GM19468 (cell line): Measurements from ENCODE around the gene LRRC42.

Source experiments
- ATAC-seq: cut with Tn5 transposase; IDR thresholded peaks from one replicate; pipeline ENCODE4 v1.9.1; 2021; ENCODE audit warnings: mild to moderate bottlenecking, moderate library complexity, moderate number of reproducible peaks; ENCODE audit not compliant: unreplicated experiment; ENCODE audit errors: extremely low read depth

Gene LRRC42

GRCh38 chr1:53938136-53938830 is 7.9 kb upstream of the LRRC42 start:
- ATAC-seq, result no peak

- no peak for ATAC-seq
Measured at GRCh38 chr1:53942127-53942957, 3.8 kb upstream of the LRRC42 start.

- no peak for ATAC-seq
Measured at GRCh38 chr1:53943090-53943489, 3.1 kb upstream of the LRRC42 start.

GRCh38 chr1:53943490-53944043 is 2.6 kb upstream of the LRRC42 start:
- no peak for ATAC-seq

GRCh38 chr1:53944469-53945182 is 1.5 kb upstream of the LRRC42 start:
- ATAC-seq, result no peak

GRCh38 chr1:53945183-53945432 is 1.0 kb upstream of the LRRC42 start:
- no peak for ATAC-seq

- peak; percentile 73 for ATAC-seq
Measured at GRCh38 chr1:53945433-53946251, 508 bp upstream of the LRRC42 start, which contains the start of gene IFT25. Gene IFT25, minus strand, starts transcription at chr1:53945699. Its CDS starts 5,617 bp downstream, at chr1:53940082.

GRCh38 chr1:53947172-53947907 is 1.2 kb downstream of the LRRC42 start:
- no peak for ATAC-seq

- no peak for ATAC-seq
Measured at GRCh38 chr1:53948291-53948690, 2.1 kb downstream of the LRRC42 start.

GRCh38 chr1:53949023-53949990 is 3.2 kb downstream of the LRRC42 start:
- ATAC-seq, result no peak

GRCh38 chr1:53951697-53952096 is 5.5 kb downstream of the LRRC42 start:
- ATAC-seq, result no peak

- ATAC-seq, result no peak
Measured at GRCh38 chr1:53954128-53954527, 8.0 kb downstream of the LRRC42 start.

GRCh38 chr1:53956308-53957168 is 10.4 kb downstream of the LRRC42 start:
- no peak for ATAC-seq

- no peak for ATAC-seq
Measured at GRCh38 chr1:53957194-53957818, 11.2 kb downstream of the LRRC42 start.

GRCh38 chr1:53959664-53960250 is 13.6 kb downstream of the LRRC42 start:
- no peak for ATAC-seq

GRCh38 chr1:53962395-53962794 is 16.2 kb downstream of the LRRC42 start:
- no peak for ATAC-seq
